Smooth muscle cell (in vitro differentiated cells): ENCODE data around the gene PRPF6. TPM values are rescaled to one million over a fixed set of nuclear protein-coding genes. Genes with fewer than 3 reads are reported as not detected.

Experiments
- DNase-seq: peaks from one replicate; lab custom pipeline; 2025; ENCODE audit not compliant: unreplicated experiment; lab: John Stamatoyannopoulos, UW
- H2AFZ ChIP-seq: fragments of 200-600 bp; sonication (generic); 2 replicates; pipeline ENCODE4 v1.6.0; 2016; ENCODE audit warnings: antibody characterized with exemption, low read depth, mild to moderate bottlenecking
- H3F3A ChIP-seq: fragments of 200-600 bp; sonication (generic); 2 replicates; pipeline ENCODE4 v1.6.0; 2017; ENCODE audit warnings: antibody characterized with exemption, low read depth
- H3K27ac ChIP-seq: fragments of 200-600 bp; sonication (generic); 2 replicates; pipeline ENCODE4 v1.5.1; 2016; ENCODE audit warnings: low read depth, mild to moderate bottlenecking
- H3K27me3 ChIP-seq: fragments of 200-600 bp; sonication (generic); 2 replicates; pipeline ENCODE4 v1.6.1; 2016; ENCODE audit warnings: low read depth, mild to moderate bottlenecking
- H3K36me3 ChIP-seq: fragments of 200-600 bp; sonication (generic); 2 replicates; pipeline ENCODE4 v1.5.1; 2016; ENCODE audit warnings: low read depth
- H3K4me1 ChIP-seq: fragments of 200-600 bp; sonication (generic); 2 replicates; pipeline ENCODE4 v1.5.1; 2016; ENCODE audit warnings: low read depth
- H3K4me2 ChIP-seq: fragments of 200-600 bp; sonication (generic); 2 replicates; pipeline ENCODE4 v1.6.0; 2016; ENCODE audit warnings: mild to moderate bottlenecking
- H3K4me3 ChIP-seq: fragments of 200-600 bp; sonication (generic); 2 replicates; pipeline ENCODE4 v1.5.1; 2016; ENCODE audit warnings: mild to moderate bottlenecking
- H3K79me2 ChIP-seq: fragments of 200-600 bp; sonication (generic); 2 replicates; pipeline ENCODE4 v1.6.0; 2016; ENCODE audit warnings: low read depth, mild to moderate bottlenecking
- H3K9ac ChIP-seq: fragments of 200-600 bp; sonication (generic); 2 replicates; pipeline ENCODE4 v1.6.0; 2016; ENCODE audit warnings: low read depth
- H3K9me3 ChIP-seq: fragments of 200-600 bp; sonication (generic); replicated peaks from 2 replicates; pipeline ENCODE4 v1.5.1; 2016; ENCODE audit warnings: low read depth
- H4K20me1 ChIP-seq: fragments of 200-600 bp; sonication (generic); 2 replicates; pipeline ENCODE4 v1.6.0; 2016; ENCODE audit warnings: low read depth
- CTCF ChIP-seq: fragments of 200-600 bp; sonication (generic); IDR thresholded peaks from 2 replicates; pipeline ENCODE4 v1.5.1; 2017; ENCODE audit warnings: borderline replicate concordance, mild to moderate bottlenecking, antibody characterized with exemption; ENCODE audit not compliant: insufficient read depth, poor library complexity, severe bottlenecking
- WGBS: methylation state at CpG from one replicate; pipeline ENCODE4 v1.1.7; 2016; ENCODE audit warnings: low lambda C conversion rate; 5-methylcytosine and 5-hydroxymethylcytosine counted together
- polyA plus RNA-seq: library from polyadenylated mRNA; unstranded; fragments of >200 nt; fragmentation: Nextera tagmentation; extraction: Ambion mirVana; gene quantifications from 2 replicates; pipeline ENCODE4 v1.2.1, GENCODE V29; 2016
- total RNA-seq: library from RNA; depleted of rRNA; stranded (reverse); fragments of >200 nt; gene quantifications from 2 replicates; pipeline ENCODE4 v1.2.3, GENCODE V29; 2014

PRPF6 gene
- total and polyA plus RNA-seq, 2 experiments from 2014 or later, result 33.3 to 51.2 TPM

- H3K36me3 ChIP-seq, result no peaks in the 10 kb centered on the region
- no peak overlapping the region for H3K4me3 ChIP-seq
- 44% methylated on average over 14 of the region's 17 CpGs for WGBS
- no peaks in the 10 kb centered on the region for H3K27me3 ChIP-seq
- H3K27ac ChIP-seq, result peak overlapping the region; percentile 0
- H3F3A ChIP-seq, result peaks cover 11% of the 10 kb centered on the region
- peak; percentile 59 for DNase-seq
- H2AFZ ChIP-seq, result no peak overlapping the region
- no peaks in the 10 kb centered on the region for H3K79me2 ChIP-seq
- TF ChIP-seq CTCF, result peak; percentile 6
- peaks cover 4% of the 10 kb centered on the region for H3K4me1 ChIP-seq
- no peaks in the 10 kb centered on the region for H3K9me3 ChIP-seq
- no peak overlapping the region for H3K9ac ChIP-seq
- peak overlapping the region; percentile 71 for H3K4me2 ChIP-seq
- no peaks in the 10 kb centered on the region for H4K20me1 ChIP-seq
Measured at GRCh38 chr20:64053841-64054661, 73.1 kb downstream of the PRPF6 start.

GRCh38 chr20:64055396-64055892 is 74.5 kb downstream of the PRPF6 start:
- H3K4me2 ChIP-seq, result peak overlapping the region; percentile 57
- TF ChIP-seq CTCF, result no peak
- no peaks in the 10 kb centered on the region for H3K36me3 ChIP-seq
- H3K79me2 ChIP-seq, result no peaks in the 10 kb centered on the region
- DNase-seq, result no peak
- no peaks in the 10 kb centered on the region for H3K27me3 ChIP-seq
- H3K27ac ChIP-seq, result peak overlapping the region; percentile 47
- no peak overlapping the region for H3K4me3 ChIP-seq
- WGBS, result 44% methylated on average over 2 of the region's 9 CpGs
- no peaks in the 10 kb centered on the region for H3K4me1 ChIP-seq
- no peak overlapping the region for H3K9ac ChIP-seq
- H3F3A ChIP-seq, result peaks cover 11% of the 10 kb centered on the region
- no peaks in the 10 kb centered on the region for H3K9me3 ChIP-seq
- no peaks in the 10 kb centered on the region for H4K20me1 ChIP-seq
- H2AFZ ChIP-seq, result no peak overlapping the region

GRCh38 chr20:64055893-64056638 is 75.1 kb downstream of the PRPF6 start:
- Histone ChIP-seq H3F3A (peaks cover 11% of the 10 kb centered on the region), H3K9me3 (no peaks in the 10 kb centered on the region), H3K4me3 (no peak overlapping the region), H3K79me2 (no peaks in the 10 kb centered on the region), H3K27ac (peak overlapping the region; percentile 47), H2AFZ (no peak overlapping the region), H3K4me1 (no peaks in the 10 kb centered on the region), H3K27me3 (no peaks in the 10 kb centered on the region), H3K4me2 (peak overlapping the region; percentile 57), H4K20me1 (no peaks in the 10 kb centered on the region), H3K9ac (no peak overlapping the region), H3K36me3 (no peaks in the 10 kb centered on the region)
- DNase-seq, result no peak
- 40% methylated on average over 12 of the region's 22 CpGs for WGBS
- no peak for TF ChIP-seq CTCF
